Tibial nerve (tissue), 4 donors: ENCODE results near the gene CCDC27.

Experiments used
- CTCF ChIP-seq, 5 experiments: fragments of 200-600 bp in 3 of 5; fragments of 450-650 bp in 2 of 5; sonication (generic) in 3 of 5; IDR thresholded peaks; one replicate each; pipeline ENCODE4 v1.5.1; 2016 to 2019; ENCODE audit warnings: antibody characterized with exemption in 5 of 5, mild to moderate bottlenecking in 3 of 5, moderate library complexity in 2 of 5
- EP300 ChIP-seq, 2 donors: sonication (generic); formaldehyde crosslinking; IDR thresholded peaks; one replicate each; pipeline ENCODE4 v1.6.1; 2017; ENCODE audit warnings: antibody characterized with exemption in 2 of 2, mild to moderate bottlenecking in 1 of 2
- POLR2A ChIP-seq, 2 donors: fragments of 450-650 bp; IDR thresholded peaks; one replicate each; pipeline ENCODE4 v1.6.1; 2017; ENCODE audit warnings: antibody characterized with exemption in 2 of 2, mild to moderate bottlenecking in 2 of 2, moderate library complexity in 2 of 2

GRCh38 chr1:3763351-3764125, 11.3 kb downstream of the CCDC27 start:
- TF ChIP-seq POLR2A (IDR thresholded peaks at IDR 0.05), result no peak
- TF ChIP-seq CTCF (IDR thresholded peaks at IDR 0.05), result no peak
- TF ChIP-seq EP300 (IDR thresholded peaks at IDR 0.05), result no peak
